HEK293T (cell line): ENCODE measurements around the gene BICD1.

Experiments
- ARNT ChIP-seq: fragments of 450-650 bp; IDR thresholded peaks from 2 replicates; pipeline ENCODE4 v1.6.1; 2017; ENCODE audit warnings: mild to moderate bottlenecking
- BHLHE40 ChIP-seq: fragments of 450-650 bp; IDR thresholded peaks from 2 replicates; pipeline ENCODE4 v1.6.1; 2016; ENCODE audit warnings: mild to moderate bottlenecking, moderate library complexity, borderline replicate concordance
- CTBP1 ChIP-seq: fragments of 450-650 bp; IDR thresholded peaks from 2 replicates; pipeline ENCODE4 v1.6.1; 2016; ENCODE audit warnings: borderline replicate concordance
- ELF4 ChIP-seq: fragments of 450-650 bp; IDR thresholded peaks from 2 replicates; pipeline ENCODE4 v1.6.1; 2017; ENCODE audit warnings: antibody characterized with exemption
- FOXA1 ChIP-seq: fragments of 450-650 bp; IDR thresholded peaks from 2 replicates; pipeline ENCODE4 v1.6.1; 2016; ENCODE audit warnings: mild to moderate bottlenecking
- FOXK2 ChIP-seq: fragments of 450-650 bp; IDR thresholded peaks from 2 replicates; pipeline ENCODE4 v1.6.1; 2016; ENCODE audit warnings: mild to moderate bottlenecking
- FOXM1 ChIP-seq: fragments of 450-650 bp; IDR thresholded peaks from 2 replicates; pipeline ENCODE4 v1.6.1; 2017; ENCODE audit warnings: mild to moderate bottlenecking, borderline replicate concordance
- HDGF ChIP-seq: fragments of 450-650 bp; IDR thresholded peaks from 2 replicates; pipeline ENCODE4 v1.6.1; 2017; ENCODE audit warnings: antibody characterized with exemption, borderline replicate concordance
- LEF1 ChIP-seq: fragments of 450-650 bp; IDR thresholded peaks from 2 replicates; pipeline ENCODE4 v1.6.1; 2017; ENCODE audit warnings: mild to moderate bottlenecking, borderline replicate concordance
- PKNOX1 ChIP-seq: fragments of 450-650 bp; IDR thresholded peaks from 2 replicates; pipeline ENCODE4 v1.6.1; 2016
- SP1 ChIP-seq: fragments of 450-650 bp; IDR thresholded peaks from 2 replicates; pipeline ENCODE4 v1.6.1; 2017
- SUZ12 ChIP-seq: fragments of 450-650 bp; IDR thresholded peaks from 2 replicates; pipeline ENCODE4 v1.6.1; 2016; ENCODE audit warnings: mild to moderate bottlenecking
- TARDBP ChIP-seq: fragments of 450-650 bp; IDR thresholded peaks from 2 replicates; pipeline ENCODE4 v1.6.1; 2016
- ZNF384 ChIP-seq: fragments of 450-650 bp; IDR thresholded peaks from 2 replicates; pipeline ENCODE4 v1.6.1; 2016

- TF ChIP-seq ZNF384 (no peak), ELF4 (no peak), BHLHE40 (no peak), TARDBP (no peak), HDGF (no peak), FOXA1 (no peak), SUZ12 (no peak), SP1 (no peak), FOXM1 (no peak), CTBP1 (no peak), ARNT (no peak), FOXK2 (no peak), PKNOX1 (no peak), LEF1 (no peak)
Observed at GRCh38 chr12:32105986-32106516, 596 bp upstream of the BICD1 start.
